GM12891 (cell line): ENCODE data around the gene GALNT9.

ENCODE experiments used
- PAX5 ChIP-seq: IDR thresholded peaks from 2 replicates; pipeline ENCODE4 v1.6.1; 2011; ENCODE audit warnings: low read length, moderate library complexity, mild to moderate bottlenecking; ENCODE audit not compliant: insufficient read depth, severe bottlenecking
- POLR2A ChIP-seq: IDR thresholded peaks from 2 replicates; pipeline ENCODE4 v1.6.1; 2011; ENCODE audit warnings: low read depth, low read length, control low read depth
- POLR2AphosphoS5 ChIP-seq: IDR thresholded peaks from 2 replicates; pipeline ENCODE4 v1.6.1; 2011; ENCODE audit warnings: low read depth, low read length, control low read depth
- POU2F2 ChIP-seq: IDR thresholded peaks from 2 replicates; pipeline ENCODE4 v1.6.1; 2011; ENCODE audit warnings: low read depth, mild to moderate bottlenecking, control low read depth, low read length, moderate library complexity
- SPI1 ChIP-seq: IDR thresholded peaks from 2 replicates; pipeline ENCODE4 v1.6.1; 2011; ENCODE audit warnings: low read depth, low read length, control low read depth
- TAF1 ChIP-seq: IDR thresholded peaks from 2 replicates; pipeline ENCODE4 v1.6.1; 2011; ENCODE audit warnings: low read depth, low read length, control low read depth

DNA sequence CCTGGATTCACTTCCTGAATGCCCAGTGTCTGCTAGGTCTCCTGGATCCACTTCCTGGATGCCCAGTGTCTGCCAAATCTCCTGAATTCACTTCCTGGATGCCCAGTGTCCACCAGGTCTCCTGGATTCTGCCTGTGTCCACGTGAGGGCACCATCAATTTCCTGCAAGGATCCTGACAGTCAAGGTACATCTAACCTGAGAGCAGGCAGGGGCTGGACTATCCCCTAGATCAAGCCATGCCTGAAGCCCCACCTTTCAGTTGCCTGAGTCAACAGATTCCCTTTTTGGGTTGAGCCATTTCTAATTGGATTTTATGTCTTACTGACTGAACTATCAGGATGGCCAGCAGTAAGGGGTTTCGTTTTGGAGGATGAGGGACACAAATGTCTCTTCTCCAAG is 49.5 kb downstream of the GALNT9 start:
- TF ChIP-seq POLR2A (no peak), POLR2AphosphoS5 (no peak), TAF1 (no peak), POU2F2 (no peak), SPI1 (no peak), PAX5 (no peak)
